Spleen (tissue), 7 donors: ENCODE data around the gene TCF7L2.

Experiments used
- POLR2A ChIP-seq, 3 donors: fragments of 450-650 bp; IDR thresholded peaks; one replicate each; pipeline ENCODE4 v1.5.1; 2017; ENCODE audit warnings: antibody characterized with exemption in 3 of 3, mild to moderate bottlenecking in 1 of 3
- POLR2AphosphoS5 ChIP-seq, 3 donors: sonication (generic); formaldehyde crosslinking; IDR thresholded peaks; one replicate each; pipeline ENCODE4 v1.5.1; 2017; ENCODE audit warnings: antibody characterized with exemption in 3 of 3
- TF ChIP-seq, protein P1 (sequence below), 11 experiments: fragments of 200-600 bp in 7 of 11; fragments of 450-650 bp in 4 of 11; sonication (generic) in 4 of 11; IDR thresholded peaks in 8 of 11; conservative IDR thresholded peaks in 3 of 11; 1 replicate in 7 of 11; 2 replicates in 4 of 11; pipeline versions ENCODE4 v1.4.0 to v1.8.0; 2016 to 2021; ENCODE audit warnings: antibody characterized with exemption in 11 of 11, inconsistent platforms in 4 of 11, mild to moderate bottlenecking in 1 of 11
- donor health status: DM: no; HTN: no; CAD: no; lungs with moderate emphysema.
- donor health status: DM: no; HTN: no; CAD: no.
- donor health status: DM: no; HTN: no; CAD: no.

DNA sequence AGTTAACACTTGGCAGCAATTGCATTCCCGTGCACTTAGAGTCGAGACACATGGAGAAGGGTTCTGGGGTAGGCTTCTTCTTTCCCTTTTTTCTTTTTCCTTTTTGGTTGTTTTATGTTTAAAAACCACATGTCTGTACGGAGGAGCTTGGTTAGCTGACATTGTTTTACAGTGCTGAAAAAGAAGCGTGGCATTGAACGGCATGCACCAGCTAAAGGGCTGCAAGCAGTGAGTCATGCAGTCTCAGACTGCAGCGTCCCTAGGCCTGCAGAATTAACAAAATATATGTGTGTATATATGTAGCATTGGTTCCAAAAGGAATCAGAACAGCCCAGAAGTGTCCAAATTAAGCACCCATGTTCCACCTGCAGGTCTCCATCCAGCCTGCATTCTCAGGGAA is 211.0 kb downstream of the TCF7L2 start:
- TF ChIP-seq, protein P1, sequence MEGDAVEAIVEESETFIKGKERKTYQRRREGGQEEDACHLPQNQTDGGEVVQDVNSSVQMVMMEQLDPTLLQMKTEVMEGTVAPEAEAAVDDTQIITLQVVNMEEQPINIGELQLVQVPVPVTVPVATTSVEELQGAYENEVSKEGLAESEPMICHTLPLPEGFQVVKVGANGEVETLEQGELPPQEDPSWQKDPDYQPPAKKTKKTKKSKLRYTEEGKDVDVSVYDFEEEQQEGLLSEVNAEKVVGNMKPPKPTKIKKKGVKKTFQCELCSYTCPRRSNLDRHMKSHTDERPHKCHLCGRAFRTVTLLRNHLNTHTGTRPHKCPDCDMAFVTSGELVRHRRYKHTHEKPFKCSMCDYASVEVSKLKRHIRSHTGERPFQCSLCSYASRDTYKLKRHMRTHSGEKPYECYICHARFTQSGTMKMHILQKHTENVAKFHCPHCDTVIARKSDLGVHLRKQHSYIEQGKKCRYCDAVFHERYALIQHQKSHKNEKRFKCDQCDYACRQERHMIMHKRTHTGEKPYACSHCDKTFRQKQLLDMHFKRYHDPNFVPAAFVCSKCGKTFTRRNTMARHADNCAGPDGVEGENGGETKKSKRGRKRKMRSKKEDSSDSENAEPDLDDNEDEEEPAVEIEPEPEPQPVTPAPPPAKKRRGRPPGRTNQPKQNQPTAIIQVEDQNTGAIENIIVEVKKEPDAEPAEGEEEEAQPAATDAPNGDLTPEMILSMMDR (IDR thresholded peaks at IDR 0.05 in 8 of 11, conservative IDR thresholded peaks at IDR 0.05 in 3 of 11): no peak
- no peak for TF ChIP-seq POLR2AphosphoS5 (IDR thresholded peaks at IDR 0.05)
- TF ChIP-seq POLR2A (IDR thresholded peaks at IDR 0.05): no peak
